CD8-positive, alpha-beta memory T cell (primary cell): ENCODE results near the gene FOXB2. TPM values are rescaled to one million over a fixed set of nuclear protein-coding genes. Genes with fewer than 3 reads are reported as not detected.

ENCODE experiments used
- CTCF ChIA-PET: fragments of 350-600 bp; sonication (Branson Sonifier 250); formaldehyde crosslinking; loops from one replicate; lab custom pipeline; 2021; ENCODE audit warnings: antibody characterized with exemption; lab: Charles Lee
- POLR2A ChIA-PET: fragments of 350-600 bp; sonication (Branson Sonifier 250); formaldehyde crosslinking; loops from one replicate; lab custom pipeline; 2021; ENCODE audit warnings: antibody characterized with exemption; lab: Charles Lee
- DNase-seq, 5 donors: peaks; one replicate each; pipeline versions ENCODE4 v3.0.0 to v3.0.0-alpha.2; 2020 to 2022; ENCODE audit warnings: mixed read lengths in 1 of 5
- H3K27ac ChIP-seq: one replicate; pipeline ENCODE4 v1.7.0; 2013; ENCODE audit warnings: low read depth, mild to moderate bottlenecking, low read length, moderate library complexity
- H3K27me3 ChIP-seq: 2 replicates; pipeline ENCODE4 v1.7.0; 2013; ENCODE audit warnings: low read length, mild to moderate bottlenecking; ENCODE audit not compliant: insufficient read depth, poor library complexity, severe bottlenecking
- H3K36me3 ChIP-seq: 2 replicates; pipeline ENCODE4 v1.7.0; 2013; ENCODE audit warnings: mild to moderate bottlenecking, low read length, moderate library complexity; ENCODE audit not compliant: insufficient read depth
- H3K4me1 ChIP-seq: 2 replicates; pipeline ENCODE4 v1.7.0; 2013; ENCODE audit warnings: mild to moderate bottlenecking, low read length, moderate library complexity; ENCODE audit not compliant: insufficient read depth
- H3K4me3 ChIP-seq: 2 replicates; pipeline ENCODE4 v1.7.0; 2013; ENCODE audit warnings: mild to moderate bottlenecking, low read length
- H3K9me3 ChIP-seq: 2 replicates; pipeline ENCODE4 v1.7.0; 2013; ENCODE audit warnings: mild to moderate bottlenecking, low read length
- H3K27ac Mint-ChIP-seq, 8 donors: one replicate each; pipeline ENCODE4 v1.8.0; 2020 to 2021; ENCODE audit warnings: mixed read lengths in 8 of 8, mild to moderate bottlenecking in 6 of 8, inconsistent platforms in 3 of 8, moderate library complexity in 3 of 8
- H3K27me3 Mint-ChIP-seq, 2 donors: one replicate each; pipeline ENCODE4 v1.8.0; 2020 to 2021; ENCODE audit warnings: mixed read lengths in 2 of 2, mild to moderate bottlenecking in 1 of 2, moderate library complexity in 1 of 2
- H3K36me3 Mint-ChIP-seq, 3 donors: one replicate each; pipeline ENCODE4 v1.8.0; 2020 to 2021; ENCODE audit warnings: mixed read lengths in 3 of 3, inconsistent platforms in 1 of 3, mild to moderate bottlenecking in 1 of 3
- H3K4me1 Mint-ChIP-seq, 3 donors: one replicate each; pipeline ENCODE4 v1.8.0; 2020 to 2021; ENCODE audit warnings: mixed read lengths in 3 of 3, inconsistent platforms in 1 of 3, mild to moderate bottlenecking in 1 of 3
- H3K4me3 Mint-ChIP-seq, 7 donors: one replicate each; pipeline ENCODE4 v1.8.0; 2020 to 2021; ENCODE audit warnings: mixed read lengths in 7 of 7, mild to moderate bottlenecking in 6 of 7, moderate library complexity in 4 of 7, inconsistent platforms in 2 of 7
- H3K9me3 Mint-ChIP-seq, 5 donors: one replicate each; pipeline ENCODE4 v1.8.0; 2020 to 2022; ENCODE audit warnings: mixed read lengths in 5 of 5, mild to moderate bottlenecking in 3 of 5, moderate library complexity in 2 of 5, inconsistent platforms in 1 of 5
- polyA plus RNA-seq: library from polyadenylated mRNA; unstranded; fragments of 300-500 nt; fragmentation: Illumina TruSeq; gene quantifications from one replicate; pipeline ENCODE4 v1.2.3, GENCODE V29; 2021
- total RNA-seq, 2 experiments: library from RNA; stranded (reverse); gene quantifications; one replicate each; pipeline ENCODE4 v1.2.3, GENCODE V29; 2021

Gene FOXB2
- total and polyA plus RNA-seq, 3 experiments from 2014 or later, result not detected

GRCh38 chr9:76989501-76989900 is 30.0 kb upstream of the FOXB2 start:
- Histone ChIP-seq H3K27me3 (no peaks in the 10 kb centered on the region), H3K9me3 (no peaks in the 10 kb centered on the region), H3K27ac (no peak overlapping the region), H3K4me1 (no peaks in the 10 kb centered on the region), H3K36me3 (no peaks in the 10 kb centered on the region), H3K4me3 (no peak overlapping the region)
- H3K27ac Mint-ChIP-seq, result no peak overlapping the region
- no peaks in the 10 kb centered on the region for H3K9me3 Mint-ChIP-seq
- DNase-seq, result no peak
- peaks cover 4 to 16% of the 10 kb centered on the region in 2 donors for H3K27me3 Mint-ChIP-seq
- no peaks in the 10 kb centered on the region for H3K4me1 Mint-ChIP-seq
- ChIA-PET CTCF (no interaction called here), POLR2A (no interaction called here)
- H3K36me3 Mint-ChIP-seq, result no peaks in the 10 kb centered on the region
- H3K4me3 Mint-ChIP-seq, result no peak overlapping the region

- H3K27me3 ChIP-seq, result no peaks in the 10 kb centered on the region
- Mint-ChIP-seq H3K27ac (no peak overlapping the region), H3K36me3 (no peaks in the 10 kb centered on the region), H3K4me3 (no peak overlapping the region), H3K27me3 (peaks cover 6 to 24% of the 10 kb centered on the region in 2 donors), H3K9me3 (no peaks in the 10 kb centered on the region), H3K4me1 (no peaks in the 10 kb centered on the region)
- no peak for DNase-seq
- H3K4me1 ChIP-seq, result no peaks in the 10 kb centered on the region
- no peak overlapping the region for H3K4me3 ChIP-seq
- H3K36me3 ChIP-seq, result no peaks in the 10 kb centered on the region
- no peak overlapping the region for H3K27ac ChIP-seq
- POLR2A ChIA-PET, result no interaction called here
- CTCF ChIA-PET, result interaction anchor here (0.6 to 1.2 kb wide), 3 partner anchors 9 to 37 kb away, joined by 3 read pairs; no protein-coding TSS in a partner anchor
- H3K9me3 ChIP-seq, result no peaks in the 10 kb centered on the region
Measured at GRCh38 chr9:76996700-76997099, 22.8 kb upstream of the FOXB2 start.

GRCh38 chr9:76999261-76999660 is 20.2 kb upstream of the FOXB2 start:
- no peaks in the 10 kb centered on the region for H3K36me3 Mint-ChIP-seq
- no peaks in the 10 kb centered on the region for H3K4me1 Mint-ChIP-seq
- no peaks in the 10 kb centered on the region for H3K36me3 ChIP-seq
- ChIA-PET CTCF (no interaction called here), POLR2A (no interaction called here)
- peaks cover 12 to 43% of the 10 kb centered on the region in 2 donors for H3K27me3 Mint-ChIP-seq
- no peak for DNase-seq
- no peaks in the 10 kb centered on the region for H3K9me3 ChIP-seq
- H3K27ac ChIP-seq, result no peak overlapping the region
- H3K4me1 ChIP-seq, result no peaks in the 10 kb centered on the region
- H3K27me3 ChIP-seq, result no peaks in the 10 kb centered on the region
- H3K9me3 Mint-ChIP-seq, result no peaks in the 10 kb centered on the region
- no peak overlapping the region for H3K4me3 Mint-ChIP-seq
- H3K27ac Mint-ChIP-seq, result no peak overlapping the region
- H3K4me3 ChIP-seq, result no peak overlapping the region

GRCh38 chr9:77000330-77000729 is 19.1 kb upstream of the FOXB2 start:
- no peak overlapping the region for H3K4me3 Mint-ChIP-seq
- H3K4me1 Mint-ChIP-seq, result no peaks in the 10 kb centered on the region
- Histone ChIP-seq H3K27me3 (no peaks in the 10 kb centered on the region), H3K4me1 (no peaks in the 10 kb centered on the region), H3K27ac (no peak overlapping the region), H3K9me3 (no peaks in the 10 kb centered on the region), H3K36me3 (no peaks in the 10 kb centered on the region), H3K4me3 (no peak overlapping the region)
- H3K27ac Mint-ChIP-seq, result no peak overlapping the region
- H3K27me3 Mint-ChIP-seq, result peaks cover 14 to 43% of the 10 kb centered on the region in 2 donors
- no peak for DNase-seq
- POLR2A ChIA-PET, result no interaction called here
- no peaks in the 10 kb centered on the region for H3K9me3 Mint-ChIP-seq
- no peaks in the 10 kb centered on the region for H3K36me3 Mint-ChIP-seq
- CTCF ChIA-PET, result no interaction called here

GRCh38 chr9:77003366-77003765 is 16.1 kb upstream of the FOXB2 start:
- Mint-ChIP-seq H3K4me1 (no peaks in the 10 kb centered on the region), H3K27ac (no peak overlapping the region), H3K27me3 (peaks cover 16 to 53% of the 10 kb centered on the region in 2 donors), H3K4me3 (no peak overlapping the region), H3K36me3 (no peaks in the 10 kb centered on the region), H3K9me3 (peaks cover 0 to 2% (median 0%) of the 10 kb centered on the region in 5 donors)
- no peaks in the 10 kb centered on the region for H3K4me1 ChIP-seq
- no peak for DNase-seq
- H3K36me3 ChIP-seq, result no peaks in the 10 kb centered on the region
- no peak overlapping the region for H3K4me3 ChIP-seq
- no peaks in the 10 kb centered on the region for H3K9me3 ChIP-seq
- ChIA-PET CTCF (no interaction called here), POLR2A (no interaction called here)
- no peak overlapping the region for H3K27ac ChIP-seq
- no peaks in the 10 kb centered on the region for H3K27me3 ChIP-seq

GRCh38 chr9:77005216-77005615 is 14.2 kb upstream of the FOXB2 start:
- Histone ChIP-seq H3K4me1 (no peaks in the 10 kb centered on the region), H3K9me3 (no peaks in the 10 kb centered on the region), H3K27me3 (no peaks in the 10 kb centered on the region), H3K27ac (no peak overlapping the region), H3K4me3 (no peak overlapping the region), H3K36me3 (no peaks in the 10 kb centered on the region)
- no peak overlapping the region for H3K27ac Mint-ChIP-seq
- peaks cover 0 to 2% (median 0%) of the 10 kb centered on the region in 5 donors for H3K9me3 Mint-ChIP-seq
- H3K4me3 Mint-ChIP-seq, result no peak overlapping the region
- ChIA-PET POLR2A (no interaction called here), CTCF (no interaction called here)
- DNase-seq, result no peak
- H3K27me3 Mint-ChIP-seq, result peaks cover 22 to 54% of the 10 kb centered on the region in 2 donors
- no peaks in the 10 kb centered on the region for H3K4me1 Mint-ChIP-seq
- no peaks in the 10 kb centered on the region for H3K36me3 Mint-ChIP-seq

GRCh38 chr9:77010527-77010926 is 8.9 kb upstream of the FOXB2 start:
- no peak overlapping the region for H3K27ac Mint-ChIP-seq
- H3K36me3 Mint-ChIP-seq, result no peaks in the 10 kb centered on the region
- Histone ChIP-seq H3K36me3 (no peaks in the 10 kb centered on the region), H3K27ac (no peak overlapping the region), H3K27me3 (peaks cover 22% of the 10 kb centered on the region), H3K4me3 (no peak overlapping the region), H3K4me1 (no peaks in the 10 kb centered on the region), H3K9me3 (no peaks in the 10 kb centered on the region)
- ChIA-PET CTCF (no interaction called here), POLR2A (no interaction called here)
- H3K4me3 Mint-ChIP-seq, result no peak overlapping the region
- H3K4me1 Mint-ChIP-seq, result peaks cover 1 to 13% (median 4%) of the 10 kb centered on the region in 3 donors
- no peak for DNase-seq
- H3K27me3 Mint-ChIP-seq, result peaks cover 36 to 66% of the 10 kb centered on the region in 2 donors
- H3K9me3 Mint-ChIP-seq, result peaks cover 0 to 2% (median 0%) of the 10 kb centered on the region in 5 donors

DNA sequence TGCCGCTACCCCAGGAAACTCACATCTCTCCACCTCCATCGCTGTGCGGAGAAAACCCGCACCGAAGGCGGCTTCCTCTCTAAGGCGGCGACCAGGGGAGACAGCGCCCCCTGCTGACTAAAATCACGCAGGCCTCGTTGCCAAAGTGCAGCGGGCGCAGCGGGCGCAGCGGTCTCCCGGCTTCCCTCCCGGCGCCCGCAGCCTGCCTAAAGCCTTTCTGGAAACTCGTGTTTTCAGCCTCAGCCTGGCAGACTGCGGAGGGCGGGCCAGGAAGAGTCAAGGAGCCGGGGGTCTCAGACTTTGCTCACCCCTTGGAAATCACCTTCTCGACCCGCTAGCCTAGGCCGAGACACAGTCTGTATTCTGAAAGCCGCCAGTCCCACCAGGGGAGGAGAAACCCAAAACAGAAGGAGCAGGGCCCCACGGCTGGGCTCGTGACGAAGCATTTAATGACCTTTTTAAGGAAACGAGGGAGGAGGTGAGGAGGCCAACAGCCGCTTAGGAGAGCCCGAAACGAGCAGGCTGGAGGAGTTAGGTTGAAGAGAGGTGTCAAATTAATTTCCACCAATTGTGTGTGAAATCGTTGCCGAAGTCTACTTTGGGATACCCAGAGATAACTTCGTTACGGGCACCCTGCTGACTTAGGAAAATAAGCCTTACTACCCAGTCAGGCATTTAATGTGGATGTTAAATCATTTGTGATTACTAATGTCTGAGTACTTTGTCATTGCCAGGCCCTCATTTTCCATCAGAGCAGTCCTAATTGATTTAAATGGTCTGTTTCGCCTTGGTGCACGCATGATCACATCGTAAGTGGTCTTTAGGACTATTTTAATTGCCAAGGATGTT is 7.3 kb upstream of the FOXB2 start:
- no peak overlapping the region for H3K4me3 ChIP-seq

More for the DNA sequence above, 7.3 kb upstream of the FOXB2 start:
- H3K4me1 ChIP-seq, result no peaks in the 10 kb centered on the region
- no peak overlapping the region for H3K27ac Mint-ChIP-seq
- peak overlapping the region in 1 of 7 donors; percentile 33 for H3K4me3 Mint-ChIP-seq
- H3K36me3 ChIP-seq, result no peaks in the 10 kb centered on the region
- DNase-seq, result peak; percentile 14 to 52 (median 37)
- H3K36me3 Mint-ChIP-seq, result no peaks in the 10 kb centered on the region
- H3K9me3 ChIP-seq, result no peaks in the 10 kb centered on the region
- peaks cover 1 to 15% (median 4%) of the 10 kb centered on the region in 3 donors for H3K4me1 Mint-ChIP-seq
- H3K9me3 Mint-ChIP-seq, result peaks cover 0 to 2% (median 0%) of the 10 kb centered on the region in 5 donors
- H3K27me3 ChIP-seq, result peaks cover 22% of the 10 kb centered on the region
- no peak overlapping the region for H3K27ac ChIP-seq
- ChIA-PET POLR2A (no interaction called here), CTCF (no interaction called here)
- peaks cover 44 to 75% of the 10 kb centered on the region in 2 donors for H3K27me3 Mint-ChIP-seq
